Hematopoietic multipotent progenitor cell treated with erythropoietin and hydrocortisone succinate and interleukin-3 and kit ligand, for 15 days (in vitro differentiated cells): ENCODE data around the gene NAV2.

Experiments used
- DNase-seq: peaks from one replicate; pipeline ENCODE4 v3.0.0-alpha.2; 2015; ENCODE audit warnings: low spot score

NAV2 gene

GRCh38 chr11:19683862-19684491, 28.7 kb upstream of the NAV2 start:
- no peak for DNase-seq

GRCh38 chr11:19686234-19686633, 26.4 kb upstream of the NAV2 start:
- no peak for DNase-seq

GRCh38 chr11:19687392-19687791, 25.2 kb upstream of the NAV2 start:
- DNase-seq = no peak

- DNase-seq = no peak
These were observed 23.2 kb upstream of the NAV2 start for GRCh38 chr11:19689281-19690000.

- DNase-seq = no peak
These were observed 21.8 kb upstream of the NAV2 start for GRCh38 chr11:19690885-19691284.

- DNase-seq = no peak
These were observed 20.7 kb upstream of the NAV2 start for GRCh38 chr11:19691815-19692500.

- DNase-seq = no peak
These were observed 19.5 kb upstream of the NAV2 start for GRCh38 chr11:19693146-19693545.

- DNase-seq = no peak
These were observed 17.8 kb upstream of the NAV2 start for GRCh38 chr11:19694796-19695345.

GRCh38 chr11:19696073-19696472, 16.6 kb upstream of the NAV2 start:
- DNase-seq = no peak

- DNase-seq = no peak
These were observed 15.7 kb upstream of the NAV2 start for GRCh38 chr11:19696904-19697303.

- no peak for DNase-seq
These were observed 14.9 kb upstream of the NAV2 start for GRCh38 chr11:19697721-19698121.

- no peak for DNase-seq
These were observed 13.9 kb upstream of the NAV2 start for GRCh38 chr11:19698493-19699292.

- DNase-seq = no peak
These were observed 11.2 kb upstream of the NAV2 start for GRCh38 chr11:19701421-19701820.

GRCh38 chr11:19702620-19703019, 10.0 kb upstream of the NAV2 start:
- DNase-seq = no peak

- no peak for DNase-seq
These were observed 9.4 kb upstream of the NAV2 start for GRCh38 chr11:19703211-19703610.

GRCh38 chr11:19704213-19704612, 8.4 kb upstream of the NAV2 start:
- no peak for DNase-seq

GRCh38 chr11:19705936-19706335, 6.7 kb upstream of the NAV2 start:
- no peak for DNase-seq

- DNase-seq = no peak
These were observed 741 bp upstream of the NAV2 start for GRCh38 chr11:19711911-19712280.

GRCh38 chr11:19713196-19714021, 772 bp downstream of the NAV2 start:
- no peak for DNase-seq

- DNase-seq = no peak
These were observed 1.4 kb downstream of the NAV2 start for GRCh38 chr11:19714022-19714386.
